ENCODE measurements around the gene CLEC4F. TPM values are rescaled to one million over a fixed set of nuclear protein-coding genes. Genes with fewer than 3 reads are reported as not detected.

CLEC4F gene
- total RNA-seq, 1 experiment from 2014 or later: not detected

DNA sequence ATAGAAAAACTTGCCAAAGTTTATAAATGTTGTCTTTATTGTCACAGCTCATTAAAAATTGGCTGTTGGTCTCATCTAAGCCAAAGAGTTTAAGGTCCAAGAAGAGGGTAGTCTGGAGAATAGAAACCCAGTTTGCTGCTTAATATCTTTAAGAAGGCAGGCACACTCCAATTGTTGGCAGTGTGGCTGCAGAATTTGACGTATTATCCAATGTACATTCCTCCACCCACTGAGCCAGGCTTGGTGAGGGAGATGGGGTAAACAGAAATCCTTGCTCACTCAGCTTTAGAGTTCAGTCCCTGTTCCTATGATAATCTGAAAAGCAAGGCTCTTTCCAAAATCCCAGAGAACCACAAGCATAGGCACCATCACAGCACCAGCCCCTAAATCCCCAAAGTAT, 41.7 kb downstream of the CLEC4F start:
- Histone ChIP-seq H2BK15ac (ENCODE audit: low read depth, low read length) (no peak overlapping the region), H3K4me1 (ENCODE audit: insufficient read depth, low read length) (no peaks in the 10 kb centered on the region), H3K9ac (ENCODE audit: extremely low read depth, insufficient read length, low read length) (no peak overlapping the region), H2BK20ac (ENCODE audit: low read depth, low read length, poor library complexity, severe bottlenecking) (no peak overlapping the region), H3K27ac (ENCODE audit: insufficient read length, low read depth, low read length) (no peak overlapping the region), H4K91ac (ENCODE audit: insufficient read length, low read depth, low read length) (no peak overlapping the region), H3K79me2 (ENCODE audit: insufficient read depth, low read length) (no peaks in the 10 kb centered on the region), H3K23ac (ENCODE audit: insufficient read length, low read depth, low read length) (no peak overlapping the region), H3K9me3 (ENCODE audit: control insufficient read depth, low read depth, low read length) (no peaks in the 10 kb centered on the region), H3K14ac (ENCODE audit: insufficient read depth, low read length) (no peak overlapping the region), H2BK120ac (ENCODE audit: low read depth, low read length, poor library complexity, severe bottlenecking) (no peak overlapping the region), H2BK5ac (ENCODE audit: insufficient read length, low read length) (no peak overlapping the region), H3T11ph (ENCODE audit: low read length) (no peak overlapping the region), H4K5ac (ENCODE audit: insufficient read length, low read depth, low read length) (no peak overlapping the region), H3K79me1 (ENCODE audit: insufficient read depth, low read depth, low read length, poor library complexity, severe bottlenecking) (no peaks in the 10 kb centered on the region), H3K27me3 (ENCODE audit: insufficient read depth, low read length) (no peaks in the 10 kb centered on the region; the same call in 1 of the 2 replicates), H4K8ac (replicated peaks; ENCODE audit: insufficient read length, low read depth, low read length) (no peak overlapping the region), H2BK12ac (ENCODE audit: insufficient read length, low read depth, low read length) (no peak overlapping the region), H3K23me2 (ENCODE audit: insufficient read length, low read depth, low read length, poor library complexity, severe bottlenecking) (no peaks in the 10 kb centered on the region), H3K56ac (ENCODE audit: insufficient read length, low read depth, low read length) (no peak overlapping the region), H3K4ac (ENCODE audit: low read depth, low read length) (no peak overlapping the region), H4K20me1 (ENCODE audit: control insufficient read depth, insufficient read depth, insufficient read length) (no peaks in the 10 kb centered on the region), H2AFZ (ENCODE audit: low read length) (no peak overlapping the region), H2AK5ac (ENCODE audit: insufficient read length, low read length) (no peak overlapping the region), H3K18ac (ENCODE audit: insufficient read length, low read depth, low read length) (no peak overlapping the region), H3K4me2 (ENCODE audit: insufficient read depth, insufficient read length, low read length) (no peak overlapping the region)
- H3K27ac Mint-ChIP-seq: peak overlapping the region in 1 of 3 experiments; percentile 62; a peak in 1 of 7 replicates
- DNase-seq: no peak
- H3K36me3 Mint-ChIP-seq (ENCODE audit: insufficient read depth in 1 of 3, low read depth in 3 of 3): no peaks in the 10 kb centered on the region
- WGBS (ENCODE audit: extremely low coverage, insufficient read length, low lambda C conversion rate): no CpG with 5 or more reads among the region's 1 CpG
- no peaks in the 10 kb centered on the region for H3K9me3 Mint-ChIP-seq
- H3K4me1 Mint-ChIP-seq: no peaks in the 10 kb centered on the region; a peak in 1 of 4 replicates
- TF ChIP-seq, protein P1, sequence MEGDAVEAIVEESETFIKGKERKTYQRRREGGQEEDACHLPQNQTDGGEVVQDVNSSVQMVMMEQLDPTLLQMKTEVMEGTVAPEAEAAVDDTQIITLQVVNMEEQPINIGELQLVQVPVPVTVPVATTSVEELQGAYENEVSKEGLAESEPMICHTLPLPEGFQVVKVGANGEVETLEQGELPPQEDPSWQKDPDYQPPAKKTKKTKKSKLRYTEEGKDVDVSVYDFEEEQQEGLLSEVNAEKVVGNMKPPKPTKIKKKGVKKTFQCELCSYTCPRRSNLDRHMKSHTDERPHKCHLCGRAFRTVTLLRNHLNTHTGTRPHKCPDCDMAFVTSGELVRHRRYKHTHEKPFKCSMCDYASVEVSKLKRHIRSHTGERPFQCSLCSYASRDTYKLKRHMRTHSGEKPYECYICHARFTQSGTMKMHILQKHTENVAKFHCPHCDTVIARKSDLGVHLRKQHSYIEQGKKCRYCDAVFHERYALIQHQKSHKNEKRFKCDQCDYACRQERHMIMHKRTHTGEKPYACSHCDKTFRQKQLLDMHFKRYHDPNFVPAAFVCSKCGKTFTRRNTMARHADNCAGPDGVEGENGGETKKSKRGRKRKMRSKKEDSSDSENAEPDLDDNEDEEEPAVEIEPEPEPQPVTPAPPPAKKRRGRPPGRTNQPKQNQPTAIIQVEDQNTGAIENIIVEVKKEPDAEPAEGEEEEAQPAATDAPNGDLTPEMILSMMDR (conservative IDR thresholded peaks at IDR 0.05): no peak
- H3K4me3 Mint-ChIP-seq: no peak overlapping the region
- H3K27me3 Mint-ChIP-seq (ENCODE audit: low read depth): peaks cover 23% of the 10 kb centered on the region
